Transverse colon (tissue), 4 donors: ENCODE results near the gene ARHGEF7.
"Not testable (repeated sequence)": the region's sequence is repeated elsewhere in the genome, so short reads cannot be mapped to it uniquely, and the experiment has no call there.

Experiments used
- EP300 ChIP-seq: sonication (generic); formaldehyde crosslinking; IDR thresholded peaks from one replicate; pipeline ENCODE4 v1.6.1; 2017; ENCODE audit warnings: antibody characterized with exemption, low read depth
- POLR2A ChIP-seq: fragments of 450-650 bp; IDR thresholded peaks from one replicate; pipeline ENCODE4 v1.6.1; 2016; ENCODE audit warnings: antibody characterized with exemption, mild to moderate bottlenecking, moderate library complexity
- POLR2AphosphoS5 ChIP-seq, 3 donors: sonication (generic); formaldehyde crosslinking; IDR thresholded peaks; one replicate each; pipeline ENCODE4 v1.6.1; 2016; ENCODE audit warnings: antibody characterized with exemption in 3 of 3
- TF ChIP-seq, protein P1 (sequence below), 5 experiments: fragments of 200-600 bp in 3 of 5; fragments of 450-650 bp in 2 of 5; sonication (generic) in 3 of 5; IDR thresholded peaks; 1 replicate in 2 of 5; 2 replicates in 3 of 5; pipeline ENCODE4 v1.5.1; 2016 to 2017; ENCODE audit warnings: antibody characterized with exemption in 5 of 5, inconsistent platforms in 3 of 5, mild to moderate bottlenecking in 2 of 5, moderate library complexity in 1 of 5

DNA sequence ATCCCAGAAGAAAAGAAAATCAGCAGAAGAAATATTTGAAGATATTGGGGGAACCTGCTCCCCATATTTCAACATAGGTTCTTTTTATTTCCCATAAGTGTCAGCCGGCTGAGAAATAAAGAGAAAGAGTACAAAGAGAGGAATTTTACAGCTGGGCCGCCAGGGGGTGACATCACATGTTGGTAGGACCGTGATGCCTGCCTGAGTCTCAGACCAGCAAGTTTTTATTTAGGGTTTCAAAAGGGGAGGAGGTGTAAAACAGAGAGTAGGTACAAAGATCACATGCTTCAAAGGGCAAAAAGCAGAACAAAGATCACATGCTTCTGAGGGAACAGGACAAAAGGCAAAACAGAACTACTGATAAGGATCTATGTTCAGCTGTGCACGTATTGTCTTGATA, 44.0 kb upstream of the ARHGEF7 start:
- TF ChIP-seq, protein P1, sequence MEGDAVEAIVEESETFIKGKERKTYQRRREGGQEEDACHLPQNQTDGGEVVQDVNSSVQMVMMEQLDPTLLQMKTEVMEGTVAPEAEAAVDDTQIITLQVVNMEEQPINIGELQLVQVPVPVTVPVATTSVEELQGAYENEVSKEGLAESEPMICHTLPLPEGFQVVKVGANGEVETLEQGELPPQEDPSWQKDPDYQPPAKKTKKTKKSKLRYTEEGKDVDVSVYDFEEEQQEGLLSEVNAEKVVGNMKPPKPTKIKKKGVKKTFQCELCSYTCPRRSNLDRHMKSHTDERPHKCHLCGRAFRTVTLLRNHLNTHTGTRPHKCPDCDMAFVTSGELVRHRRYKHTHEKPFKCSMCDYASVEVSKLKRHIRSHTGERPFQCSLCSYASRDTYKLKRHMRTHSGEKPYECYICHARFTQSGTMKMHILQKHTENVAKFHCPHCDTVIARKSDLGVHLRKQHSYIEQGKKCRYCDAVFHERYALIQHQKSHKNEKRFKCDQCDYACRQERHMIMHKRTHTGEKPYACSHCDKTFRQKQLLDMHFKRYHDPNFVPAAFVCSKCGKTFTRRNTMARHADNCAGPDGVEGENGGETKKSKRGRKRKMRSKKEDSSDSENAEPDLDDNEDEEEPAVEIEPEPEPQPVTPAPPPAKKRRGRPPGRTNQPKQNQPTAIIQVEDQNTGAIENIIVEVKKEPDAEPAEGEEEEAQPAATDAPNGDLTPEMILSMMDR (IDR thresholded peaks at IDR 0.05) = not testable (repeated sequence)
- TF ChIP-seq EP300; POLR2A; POLR2AphosphoS5 (IDR thresholded peaks at IDR 0.05): not testable (repeated sequence)
